ENCODE results near the gene GDF11.

Gene GDF11

GRCh38 chr12:55742719-55743405 is at the start of gene GDF11:
GDF11 (plus strand) TSS chr12:55743122; CDS start chr12:55743317, 195 bp downstream.
- DNase-seq (ENCODE audit: low read depth) = peak; percentile 57

- no peak for DNase-seq (ENCODE audit: low read depth)
Measured at GRCh38 chr12:55693323-55694187, 49.4 kb upstream of the GDF11 start.

- no peak for DNase-seq (ENCODE audit: low read depth)
Measured at GRCh38 chr12:55694188-55694515, 48.8 kb upstream of the GDF11 start.

GRCh38 chr12:55694651-55695050 is 48.3 kb upstream of the GDF11 start:
- no peak for DNase-seq (ENCODE audit: low read depth)

- DNase-seq (ENCODE audit: low read depth) = no peak
Measured at GRCh38 chr12:55695349-55695748, 47.6 kb upstream of the GDF11 start.

- DNase-seq (ENCODE audit: low read depth) = no peak
Measured at GRCh38 chr12:55696141-55696540, 46.8 kb upstream of the GDF11 start.

- DNase-seq (ENCODE audit: low read depth) = no peak
Measured at GRCh38 chr12:55696796-55697462, 46.0 kb upstream of the GDF11 start.

GRCh38 chr12:55697686-55698085 is 45.2 kb upstream of the GDF11 start:
- DNase-seq (ENCODE audit: low read depth) = no peak

GRCh38 chr12:55698241-55698955 is 44.5 kb upstream of the GDF11 start:
- no peak for DNase-seq (ENCODE audit: low read depth)

GRCh38 chr12:55698965-55699364 is 44.0 kb upstream of the GDF11 start:
- no peak for DNase-seq (ENCODE audit: low read depth)

GRCh38 chr12:55699471-55700055 is 43.4 kb upstream of the GDF11 start:
- DNase-seq (ENCODE audit: low read depth) = no peak

GRCh38 chr12:55700255-55701018 is 42.5 kb upstream of the GDF11 start:
- no peak for DNase-seq (ENCODE audit: low read depth)

GRCh38 chr12:55702861-55703260 is 40.1 kb upstream of the GDF11 start:
- DNase-seq (ENCODE audit: low read depth) = no peak

- DNase-seq (ENCODE audit: low read depth) = no peak
Measured at GRCh38 chr12:55703288-55703687, 39.6 kb upstream of the GDF11 start.

GRCh38 chr12:55703901-55704761 is 38.8 kb upstream of the GDF11 start:
- DNase-seq (ENCODE audit: low read depth) = no peak

- no peak for DNase-seq (ENCODE audit: low read depth)
Measured at GRCh38 chr12:55704824-55705718, 37.9 kb upstream of the GDF11 start.

- DNase-seq (ENCODE audit: low read depth) = no peak
Measured at GRCh38 chr12:55705782-55706402, 37.0 kb upstream of the GDF11 start.

GRCh38 chr12:55706568-55707218 is 36.2 kb upstream of the GDF11 start:
- no peak for DNase-seq (ENCODE audit: low read depth)

Measured in activated T-cell treated with anti-CD3 and anti-CD28 coated beads for 1 hour (primary cell).